AML-193 (cell line): ENCODE results near the gene STX1B.
"Not testable (repeated sequence)": the region's sequence is repeated elsewhere in the genome, so short reads cannot be mapped to it uniquely, and the experiment has no call there.

Experiments used
- DNase-seq, 2 experiments: peaks; one replicate each; lab custom pipeline; 2025; lab: John Stamatoyannopoulos, UW

STX1B gene

DNA sequence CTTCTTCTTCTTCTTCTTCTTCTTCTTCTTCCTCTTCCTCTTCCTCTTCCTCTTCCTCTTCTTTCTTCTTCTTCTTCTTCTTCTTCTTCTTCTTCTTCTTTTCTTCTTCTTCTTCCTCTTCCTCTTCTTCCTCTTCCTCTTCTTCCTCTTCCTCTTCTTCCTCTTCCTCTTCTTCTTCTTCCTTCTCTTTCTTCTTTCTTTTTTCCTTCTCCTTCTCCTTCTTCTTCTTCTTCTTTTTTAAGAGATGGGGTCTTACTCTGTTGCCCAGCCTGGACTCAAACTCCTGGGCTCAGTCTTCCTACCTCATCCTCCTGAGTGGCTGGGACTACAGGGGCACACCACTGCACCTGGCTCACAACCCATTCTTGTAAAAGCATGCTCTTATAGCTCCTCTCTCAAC is 2.9 kb upstream of the STX1B start:
- not testable (repeated sequence) for DNase-seq

DNA sequence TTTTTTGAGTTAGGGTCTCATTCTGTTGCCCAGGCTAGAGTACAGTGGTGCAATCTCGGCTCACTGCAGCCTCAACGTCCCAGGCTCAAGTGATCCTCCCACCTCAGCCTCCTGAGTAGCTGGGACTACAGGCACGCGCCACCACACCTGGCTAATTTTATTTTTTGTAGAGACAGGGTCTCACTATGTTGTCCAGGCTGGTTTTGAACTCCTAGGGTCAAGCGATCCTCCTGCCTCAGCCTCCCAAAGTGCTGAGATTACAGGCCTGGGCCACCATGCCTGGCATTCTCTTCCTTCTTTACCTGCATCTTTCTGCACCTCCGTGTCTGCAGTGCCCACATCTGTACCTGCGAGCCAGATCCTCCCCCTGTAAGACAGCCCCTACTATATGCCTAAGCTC is 1.4 kb upstream of the STX1B start:
- not testable (repeated sequence) for DNase-seq

DNA sequence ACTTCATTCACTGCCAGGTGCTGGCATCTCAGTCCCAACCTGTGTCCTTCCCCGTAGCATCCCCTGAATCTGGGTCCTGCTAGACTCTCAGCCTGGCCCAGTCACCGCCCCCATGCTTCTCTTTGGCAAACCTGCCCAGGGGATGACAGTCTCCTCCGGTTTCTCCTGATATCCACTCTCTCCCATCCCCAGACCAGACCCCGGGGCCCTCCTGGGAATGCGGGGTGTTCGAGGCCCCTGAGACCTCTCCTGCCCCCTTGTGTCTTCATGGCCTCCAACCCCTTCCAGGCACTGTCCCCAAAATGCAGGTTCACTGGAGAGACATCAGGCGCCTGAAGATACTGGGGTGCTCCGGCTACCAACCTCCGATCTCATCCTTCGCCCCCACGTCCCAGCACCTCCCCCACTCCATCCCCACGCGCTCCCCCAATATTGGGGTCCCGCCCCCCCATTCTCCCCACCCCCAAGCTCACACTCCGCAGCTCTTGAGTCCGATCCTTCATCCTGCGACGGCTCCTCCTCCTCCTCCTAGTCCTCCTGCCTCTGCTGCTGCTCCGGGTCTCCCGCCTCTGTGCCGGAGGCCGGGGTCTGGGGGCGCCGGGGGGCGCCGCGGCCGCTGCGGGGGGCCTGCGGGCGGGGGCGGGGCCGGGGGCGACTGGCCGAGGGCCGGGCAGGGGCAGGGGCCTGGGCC is 399 bp downstream of the STX1B start:
- no peak for DNase-seq

DNA sequence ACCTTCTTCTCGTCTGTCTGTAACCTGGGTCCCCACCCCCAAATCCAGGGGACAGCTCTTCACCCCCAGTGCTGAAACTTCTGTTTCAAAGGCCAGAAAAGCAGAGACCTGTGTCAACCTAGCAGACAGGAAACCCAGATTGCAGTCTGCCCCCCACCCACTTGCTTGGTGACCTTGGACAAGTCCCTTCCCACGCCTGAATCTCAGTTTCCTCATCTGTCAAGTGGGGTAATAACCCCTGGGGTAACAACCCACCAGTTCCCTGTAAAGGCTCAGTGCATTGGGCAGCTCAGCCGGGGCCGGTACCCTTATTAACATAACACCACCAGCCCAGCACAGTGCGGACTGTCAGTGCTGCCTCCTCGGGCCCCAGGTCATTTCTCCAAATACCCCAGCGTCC is 1.3 kb downstream of the STX1B start:
- DNase-seq = no peak

DNA sequence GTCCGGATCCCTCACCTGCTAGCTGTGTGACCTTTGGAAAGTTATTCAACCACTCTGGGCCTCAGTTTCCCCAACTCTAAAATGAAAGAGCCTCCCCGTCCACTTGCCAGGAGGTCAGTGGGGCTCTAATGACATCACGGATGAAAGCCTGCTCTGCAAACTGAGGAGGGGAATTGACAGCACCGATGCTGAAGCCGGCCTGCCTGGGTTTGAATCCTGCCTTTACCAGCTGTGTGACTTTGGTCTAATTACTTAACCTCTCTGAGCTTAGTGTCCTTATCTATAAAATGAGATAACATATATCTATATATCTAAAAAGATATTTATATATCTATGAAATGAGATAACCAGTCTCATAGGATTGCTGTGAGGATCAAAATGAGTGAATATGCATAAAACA is 1.9 kb downstream of the STX1B start:
- no peak for DNase-seq

DNA sequence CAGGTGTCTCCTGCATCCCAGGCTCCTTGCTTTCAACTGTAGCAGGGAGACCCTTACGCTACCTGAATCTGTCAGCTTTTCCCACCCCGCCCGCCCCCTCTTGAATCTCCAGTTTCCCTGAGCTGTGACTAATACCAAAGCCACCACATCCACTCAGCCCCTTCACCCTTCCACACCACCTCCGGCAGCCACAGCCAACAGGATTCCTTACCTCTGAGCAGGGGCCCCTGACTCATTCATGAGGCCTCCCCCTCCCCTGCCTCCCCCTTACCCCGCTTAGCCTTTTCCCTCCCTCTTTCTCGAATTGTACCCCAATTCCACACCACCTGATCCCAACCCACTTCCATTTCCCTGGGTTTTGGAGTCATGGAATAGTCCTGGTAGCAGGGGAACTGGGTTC is 2.3 kb downstream of the STX1B start:
- no peak for DNase-seq

DNA sequence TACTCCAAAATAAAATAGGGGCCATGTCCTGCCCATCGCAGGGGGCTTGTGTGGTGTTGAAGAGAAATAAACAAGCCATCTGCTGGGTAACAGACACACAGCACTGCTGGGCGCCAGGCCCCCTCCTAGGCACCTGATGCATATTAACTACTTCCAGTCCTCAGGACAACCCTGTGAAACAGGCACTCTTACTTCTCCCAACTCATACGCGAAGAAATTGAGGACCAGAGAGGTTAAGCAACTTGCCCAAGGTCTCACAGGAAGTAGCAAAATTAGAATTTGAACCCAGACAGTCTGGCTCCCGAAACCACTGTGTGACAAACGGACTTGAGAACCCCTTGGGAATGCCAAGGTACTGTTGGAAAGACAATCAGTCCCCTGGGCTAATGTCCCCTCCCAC is 2.8 kb downstream of the STX1B start:
- no peak for DNase-seq

DNA sequence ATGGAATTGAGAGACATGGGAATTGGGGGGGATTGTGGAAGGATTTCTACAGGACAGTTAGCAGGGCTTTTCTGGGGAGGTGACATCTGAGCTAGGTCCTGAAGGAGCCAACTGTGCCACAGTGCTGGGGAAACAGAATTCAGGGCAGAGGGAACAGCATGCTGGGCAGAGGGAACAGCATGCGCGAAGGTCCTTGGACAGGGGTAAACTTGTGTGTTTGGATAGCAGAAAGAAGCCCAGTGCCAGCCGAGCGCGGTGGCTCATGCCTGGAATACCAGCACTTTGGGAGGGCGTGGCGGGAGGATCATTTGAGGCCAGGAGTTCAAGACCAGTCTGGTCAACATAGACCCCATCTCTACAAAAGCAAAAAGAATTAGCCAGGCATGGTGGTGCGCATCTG is 3.8 kb downstream of the STX1B start:
- DNase-seq = no peak

DNA sequence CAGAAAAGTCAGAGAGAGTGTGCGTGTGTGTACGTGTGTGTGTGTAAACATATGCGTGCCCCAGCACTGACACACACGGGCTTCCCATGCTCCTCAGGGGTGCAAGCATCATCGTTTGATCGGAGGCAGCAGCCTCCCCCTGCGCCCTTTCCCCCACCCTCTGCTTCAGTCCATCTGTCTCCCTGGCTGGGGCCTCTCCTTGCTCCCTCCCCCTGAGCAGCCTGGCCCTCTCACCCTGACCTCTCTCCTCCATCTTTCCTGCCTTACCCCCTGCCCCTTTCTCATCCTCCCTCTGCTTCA is 4.4 kb downstream of the STX1B start:
- no peak for DNase-seq

DNA sequence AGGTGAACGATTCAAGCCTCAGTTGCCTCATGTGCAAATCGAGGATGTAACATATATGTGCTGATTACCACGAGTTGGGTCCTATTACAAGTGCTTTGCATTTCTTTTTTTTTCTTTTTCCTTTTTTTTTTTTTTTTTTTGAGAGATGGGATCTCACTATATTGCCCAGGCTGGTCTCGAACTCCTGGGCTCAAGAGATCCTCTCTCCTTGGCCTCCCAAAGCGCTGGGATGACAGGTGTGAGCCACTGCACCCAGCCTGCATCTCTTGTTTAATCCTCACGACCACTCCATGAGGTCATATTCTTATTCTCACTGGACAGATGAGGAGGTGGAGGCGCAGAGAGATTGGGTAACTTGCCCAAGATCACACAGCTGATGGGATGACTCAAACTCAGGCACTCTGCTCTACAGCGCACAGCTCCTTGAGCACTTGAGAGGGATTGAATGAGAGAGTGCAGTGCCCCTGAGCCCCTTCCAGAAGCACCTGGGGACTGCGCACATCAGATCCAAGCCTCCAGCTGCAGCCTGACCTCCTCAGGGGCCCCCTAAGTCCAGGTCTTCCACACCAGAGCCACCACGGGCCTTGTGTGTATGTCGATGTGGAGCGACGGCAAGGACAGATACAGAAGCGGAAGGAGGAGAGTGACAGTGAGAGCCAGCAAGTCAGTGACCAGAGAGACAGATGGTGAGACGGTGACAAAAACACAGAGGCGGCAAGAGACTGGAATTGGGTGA is 4.9 kb downstream of the STX1B start:
- no peak for DNase-seq

DNA sequence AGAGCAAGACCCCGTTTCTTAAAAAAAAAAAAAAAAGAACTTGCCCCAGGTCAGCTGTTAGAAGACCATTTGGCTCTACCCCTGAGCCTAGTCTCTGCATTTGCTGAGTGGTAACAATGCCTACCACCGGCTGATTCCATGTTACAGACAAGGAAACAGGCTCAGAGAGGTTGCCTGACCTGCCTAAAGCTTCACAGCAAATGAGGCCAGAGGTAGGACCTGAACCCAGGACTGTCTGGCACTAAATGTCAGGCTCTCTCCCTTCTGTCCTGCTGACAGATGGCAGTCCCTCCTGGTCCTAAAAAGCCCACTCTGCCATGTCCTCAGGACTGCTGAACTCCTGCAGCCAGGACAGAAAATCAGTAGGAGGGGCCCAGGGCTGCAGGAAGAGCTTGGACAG is 5.8 kb downstream of the STX1B start:
- DNase-seq = no peak

DNA sequence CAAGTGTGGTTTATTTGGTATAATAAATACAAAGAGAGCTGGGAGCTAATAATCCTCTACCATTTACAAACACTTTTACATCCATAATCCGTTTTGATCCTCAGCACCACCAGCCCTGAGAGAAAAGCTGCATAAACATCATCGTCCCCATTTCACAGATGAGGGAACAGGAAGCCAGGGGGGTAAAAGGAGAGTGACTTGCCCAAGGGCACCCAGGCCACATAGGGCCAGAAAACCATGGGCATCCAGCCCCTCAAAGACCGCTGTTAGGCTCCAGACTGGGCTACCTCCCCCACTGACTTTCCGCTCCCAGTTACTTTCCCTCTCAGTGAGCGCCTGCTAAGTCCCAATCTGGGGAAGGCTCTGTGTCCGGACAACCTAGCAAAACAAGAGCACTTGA is 6.7 kb downstream of the STX1B start:
- DNase-seq = no peak

DNA sequence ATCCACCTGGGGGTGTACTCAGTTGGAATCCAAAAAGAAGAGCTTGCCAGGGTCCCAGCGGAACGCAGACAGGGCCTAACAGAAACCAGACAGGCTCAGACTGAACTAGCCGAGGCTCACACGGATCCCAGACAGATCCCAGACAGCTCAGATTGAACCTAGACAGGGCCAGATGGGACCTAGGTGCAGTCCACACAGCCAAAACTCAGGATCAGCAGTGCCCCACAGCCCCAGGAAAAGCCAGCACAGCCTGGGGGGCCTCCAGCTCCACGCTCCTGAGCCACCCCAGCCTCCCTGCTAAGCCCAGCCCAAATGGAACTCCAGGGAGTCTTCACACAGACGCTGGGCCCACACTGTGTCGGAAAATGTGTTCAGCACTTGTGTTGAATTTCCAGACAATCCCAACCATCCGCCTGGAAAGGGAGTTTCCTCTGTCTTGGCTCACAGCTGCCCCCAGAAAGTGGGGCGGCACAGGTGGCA is 7.5 kb downstream of the STX1B start:
- no peak for DNase-seq

DNA sequence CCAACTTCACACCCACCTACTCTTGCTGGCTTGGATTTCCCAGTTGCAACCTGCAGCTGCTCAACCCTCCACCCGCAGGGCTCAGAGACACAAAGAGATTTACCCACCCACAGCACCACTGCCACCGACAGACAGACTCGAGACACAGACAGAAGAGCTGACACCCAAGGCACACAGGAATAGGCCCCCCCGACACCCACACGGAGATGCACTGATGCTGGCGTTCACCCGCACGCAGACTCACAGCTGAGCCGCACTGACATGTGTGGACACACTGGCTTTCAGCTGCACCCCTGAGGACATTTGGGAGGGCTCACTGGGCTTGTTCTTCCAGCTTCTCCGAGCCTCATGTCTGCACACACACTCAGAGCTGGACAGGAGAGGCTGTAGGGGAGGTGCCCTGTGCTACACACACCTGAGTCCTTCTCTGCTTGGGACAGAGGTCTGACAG is 8.2 kb downstream of the STX1B start:
- DNase-seq = no peak

DNA sequence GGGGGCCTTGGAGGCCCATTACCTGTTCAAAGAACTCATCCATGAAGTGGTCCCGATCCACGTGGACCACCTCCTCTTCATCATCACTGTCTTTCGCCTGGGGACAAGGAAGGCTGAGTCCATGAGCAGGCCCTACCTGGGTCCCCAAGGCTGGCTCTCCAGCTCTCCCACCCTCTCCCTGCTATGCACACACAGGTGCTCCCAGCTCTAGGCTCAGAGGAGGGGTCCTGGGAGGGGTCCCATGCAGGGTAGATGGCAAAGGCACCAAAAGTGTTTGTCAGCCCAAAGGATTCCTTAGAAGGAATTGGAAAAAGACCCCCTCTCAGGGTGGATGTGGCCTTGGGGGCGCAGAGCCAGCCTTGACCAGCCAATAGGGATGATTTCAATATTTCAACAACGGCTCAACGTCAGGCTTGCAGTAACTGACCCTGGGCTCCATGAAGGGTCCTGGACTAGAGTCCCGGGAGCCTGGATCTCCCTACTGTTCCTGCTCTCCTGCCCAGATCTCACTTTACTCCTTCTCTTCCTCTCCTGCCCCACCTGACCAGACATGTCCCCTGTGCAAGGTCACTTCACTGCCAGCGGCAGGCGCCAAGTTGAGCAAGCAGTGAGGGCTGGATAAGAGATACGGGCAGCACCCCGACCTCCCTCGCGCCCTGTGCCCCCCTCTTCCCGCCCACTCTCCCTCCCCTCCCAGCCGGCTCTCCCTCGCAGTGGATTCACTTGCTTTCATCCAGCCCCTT is 8.8 kb downstream of the STX1B start:
- DNase-seq = no peak

DNA sequence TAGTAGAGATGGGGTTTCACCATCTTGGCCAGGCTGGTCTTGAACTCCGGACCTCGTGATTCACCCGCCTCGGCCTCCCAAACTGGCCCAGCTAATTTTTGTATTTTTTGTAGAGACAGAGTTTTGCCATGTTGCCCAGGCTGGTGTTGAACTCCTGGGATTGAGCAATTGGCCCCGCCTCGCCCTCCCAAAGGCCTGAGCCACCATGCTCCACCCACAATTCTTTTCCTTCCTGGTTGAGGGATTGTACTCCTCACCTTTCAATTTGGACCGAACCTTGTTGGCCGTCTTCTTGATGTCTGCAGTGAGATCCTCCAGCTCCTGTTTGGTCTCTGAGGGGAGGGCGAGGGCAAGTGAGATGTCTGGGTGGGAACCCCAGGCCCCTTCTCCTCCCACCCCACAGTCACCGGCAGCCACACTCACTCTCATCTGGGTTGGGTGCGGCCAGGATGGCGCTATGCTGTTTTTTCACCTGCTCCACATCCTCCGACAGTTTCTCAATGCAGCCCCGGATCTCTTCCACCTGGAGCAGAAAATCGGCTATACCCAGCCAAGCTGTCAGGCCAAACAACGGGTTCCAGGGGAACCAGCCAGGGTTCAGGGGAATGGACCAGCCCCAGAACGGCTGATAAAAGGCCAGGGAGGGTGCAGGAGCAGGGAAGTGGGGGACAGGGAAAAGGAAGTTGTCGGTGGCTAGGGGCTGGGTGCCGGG is 9.6 kb downstream of the STX1B start:
- DNase-seq = no peak

DNA sequence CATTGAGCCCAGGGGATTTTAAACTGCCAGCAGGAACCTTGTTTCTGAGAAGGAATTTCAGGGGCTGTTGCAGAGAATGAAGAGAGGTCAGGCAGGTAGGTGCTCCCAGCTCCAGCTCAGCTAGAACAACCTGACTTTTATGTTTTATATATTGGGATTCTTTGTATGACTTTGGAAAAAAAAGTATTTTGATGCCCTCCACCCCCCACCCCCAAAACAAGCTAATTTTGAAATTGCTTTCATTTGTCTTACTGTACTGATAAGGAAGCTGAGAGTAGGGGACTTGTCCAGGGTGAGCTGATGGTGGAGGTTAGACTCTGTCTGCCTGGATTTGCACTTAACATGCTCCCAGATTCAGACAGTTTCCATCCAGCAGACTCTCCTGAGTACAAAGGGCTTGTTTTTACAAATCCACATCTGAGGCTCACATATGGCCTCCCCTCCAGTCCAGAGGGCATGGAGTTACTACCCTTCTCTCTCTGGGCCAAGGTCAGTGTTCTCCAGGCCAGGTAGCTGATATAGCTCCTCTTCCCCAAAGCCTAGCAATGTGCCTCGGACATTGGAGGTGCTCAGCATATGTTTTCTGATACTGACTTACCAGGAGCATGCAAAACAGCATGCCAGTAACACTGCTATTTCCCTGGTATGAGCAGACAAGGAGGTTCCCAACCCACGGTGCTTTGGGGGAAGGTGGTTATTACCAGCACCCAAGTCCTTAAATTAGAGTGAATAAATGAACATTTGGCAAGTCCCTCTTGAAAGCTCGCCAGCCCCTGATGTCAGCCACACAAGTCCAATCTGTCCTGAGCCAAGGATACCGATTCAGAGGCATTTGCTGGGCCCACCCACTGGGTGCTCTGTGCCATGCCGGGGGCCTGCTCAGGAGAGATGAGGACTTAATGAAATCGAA is 11.3 kb downstream of the STX1B start:
- no peak for DNase-seq

DNA sequence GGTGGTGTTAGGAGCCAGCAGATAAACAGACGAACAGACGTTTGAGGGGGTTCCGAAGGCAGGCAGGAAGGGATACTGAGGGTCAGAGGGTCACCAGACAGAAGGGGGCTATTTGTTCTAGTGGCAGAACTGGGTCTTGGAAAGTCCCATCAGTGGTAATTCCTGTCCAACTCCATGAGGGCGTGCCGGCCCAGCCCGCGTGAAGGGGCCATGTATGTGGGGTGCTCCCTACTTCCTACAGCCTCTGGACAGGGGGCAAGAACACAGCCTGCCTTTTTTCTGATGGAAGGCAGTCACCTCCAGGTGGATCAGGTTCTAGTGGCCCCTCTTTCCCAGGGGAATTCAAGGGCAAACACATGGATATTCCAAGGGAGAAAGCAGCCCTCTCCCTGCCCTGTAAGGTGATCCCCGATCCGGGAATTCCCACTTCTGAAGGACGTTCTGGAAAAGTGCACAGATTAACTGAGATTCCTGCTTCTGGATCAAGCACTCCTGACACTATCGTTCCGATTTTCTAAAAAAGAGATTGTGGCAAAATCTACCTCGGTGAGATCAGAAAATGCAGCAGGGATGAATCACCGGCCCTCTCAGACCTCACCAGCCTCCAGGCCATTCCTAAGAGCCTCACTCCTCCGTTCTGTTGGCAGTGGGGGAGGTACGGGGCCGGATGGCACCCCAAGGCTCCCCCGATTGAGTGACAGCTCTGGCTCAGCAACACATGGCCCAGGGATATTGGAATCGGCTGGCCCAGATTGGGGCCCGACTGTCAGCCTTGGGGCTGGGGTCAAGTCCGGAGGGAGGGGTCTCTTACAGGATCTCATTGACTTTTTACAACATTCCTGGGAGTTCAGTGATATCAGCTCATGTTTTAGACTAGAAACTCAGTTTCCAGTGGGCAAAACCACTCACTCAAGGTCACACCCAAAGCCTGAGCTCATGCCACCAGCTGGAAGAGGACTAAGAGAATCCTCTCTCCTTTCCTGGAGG is 12.4 kb downstream of the STX1B start:
- no peak for DNase-seq

DNA sequence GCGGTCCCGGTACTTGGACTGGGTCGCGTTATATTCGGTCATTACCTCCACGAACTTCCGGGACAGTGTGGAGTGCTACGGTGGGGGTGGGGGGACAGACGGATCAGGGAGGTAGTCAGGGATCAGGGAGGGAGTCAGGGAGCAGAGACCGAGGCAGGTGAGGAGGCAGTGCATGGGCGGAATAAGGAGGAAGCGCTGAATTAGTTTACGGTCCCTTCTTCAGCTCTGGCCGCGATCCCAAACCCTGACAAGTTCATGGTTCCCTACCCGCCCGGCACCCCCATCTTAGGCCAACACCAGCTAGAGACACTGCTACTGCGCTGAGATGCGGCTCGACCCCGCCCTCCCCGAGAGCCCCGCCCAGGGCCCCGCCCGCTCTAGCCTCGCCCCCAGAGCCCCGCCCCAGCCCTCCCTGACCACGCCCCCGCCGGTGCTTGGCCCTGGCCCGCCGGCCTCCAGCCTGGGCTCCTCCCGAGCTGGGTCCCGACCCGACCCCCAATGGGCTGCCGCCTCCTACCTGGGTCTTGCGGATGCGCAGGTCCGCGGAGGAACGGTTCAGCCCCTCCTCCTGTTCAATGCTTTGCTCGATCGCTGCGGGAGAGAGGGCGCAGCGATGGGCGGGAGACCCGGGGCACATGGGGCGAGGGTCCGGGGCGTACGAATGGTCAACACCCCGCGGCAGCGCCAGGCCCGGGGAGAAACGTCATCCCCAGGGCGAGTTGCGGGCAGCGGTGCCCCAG is 13.3 kb downstream of the STX1B start:
- no peak for DNase-seq
